ENCODE measurements around the gene VAMP1. TPM values are rescaled to one million over a fixed set of nuclear protein-coding genes. Genes with fewer than 3 reads are reported as not detected.
"Not testable (repeated sequence)": the region's sequence is repeated elsewhere in the genome, so short reads cannot be mapped to it uniquely, and the experiment has no call there.

Gene VAMP1
- total RNA-seq, result 3.6 TPM
- long read RNA-seq, partial matches to known transcripts, result 0 of 2 reads
- long read RNA-seq, other reads (novel, unspliced or antisense), result 1 of 2 reads

GRCh38 chr12:6470375-6471163 lies at the start of gene VAMP1:
VAMP1 (minus strand) TSS chr12:6470677; CDS start chr12:6470531, 146 bp downstream.
- intact Hi-C loops (cut with micrococcal nuclease), result no loop called here
- DNase-seq, result peak; percentile 98
- peak; percentile 97 for ATAC-seq

GRCh38 chr12:6520186-6520585 lies 49.7 kb upstream of the VAMP1 start:
- DNase-seq (no peak), ATAC-seq (no peak)
- intact Hi-C loops (cut with micrococcal nuclease), result no loop called here

- intact Hi-C loops (cut with micrococcal nuclease), result no loop called here
- DNase-seq, result no peak
- no peak for ATAC-seq
Measured at GRCh38 chr12:6508087-6508486, 37.6 kb upstream of the VAMP1 start.

GRCh38 chr12:6507102-6507998 lies 36.9 kb upstream of the VAMP1 start:
- ATAC-seq (no peak), DNase-seq (no peak)
- intact Hi-C loops (cut with micrococcal nuclease), result no loop called here

GRCh38 chr12:6500466-6500865 lies 30.0 kb upstream of the VAMP1 start:
- intact Hi-C loops (cut with micrococcal nuclease), result no loop called here
- ATAC-seq (no peak), DNase-seq (no peak)

- DNase-seq; ATAC-seq; intact Hi-C loops (cut with micrococcal nuclease): not testable (repeated sequence)
Measured at GRCh38 chr12:6497291-6497690, 26.8 kb upstream of the VAMP1 start.

GRCh38 chr12:6494968-6495367 lies 24.5 kb upstream of the VAMP1 start:
- intact Hi-C loops (cut with micrococcal nuclease), result no loop called here
- ATAC-seq, result no peak
- DNase-seq, result no peak

- DNase-seq (no peak), ATAC-seq (no peak)
- intact Hi-C loops (cut with micrococcal nuclease), result no loop called here
Measured at GRCh38 chr12:6494258-6494743, 23.8 kb upstream of the VAMP1 start.

GRCh38 chr12:6493497-6494257 lies 23.2 kb upstream of the VAMP1 start, which contains the start of gene NCAPD2:
NCAPD2 (plus strand) TSS chr12:6494102; CDS start chr12:6495099, 997 bp downstream.
- DNase-seq (peak; percentile 96), ATAC-seq (peak; percentile 97)
- intact Hi-C loops (cut with micrococcal nuclease), result no loop called here

- ATAC-seq (peak; percentile 97), DNase-seq (peak; percentile 99)
- intact Hi-C loops (cut with micrococcal nuclease), result no loop called here
Measured at GRCh38 chr12:6492838-6493496, 22.5 kb upstream of the VAMP1 start, which contains the start of gene MRPL51. MRPL51 (minus strand) TSS chr12:6493262; CDS start chr12:6493136, 126 bp downstream.

- intact Hi-C loops (cut with micrococcal nuclease); DNase-seq; ATAC-seq: not testable (repeated sequence)
Measured at GRCh38 chr12:6490673-6491072, 20.2 kb upstream of the VAMP1 start.

- no peak for ATAC-seq
Measured at GRCh38 chr12:6489449-6489848, 19.0 kb upstream of the VAMP1 start.

GRCh38 chr12:6488240-6488639 lies 17.8 kb upstream of the VAMP1 start:
- intact Hi-C loops (cut with micrococcal nuclease), result no loop called here
- DNase-seq, result no peak
- no peak for ATAC-seq

More at GRCh38 chr12:6489449-6489848, 19.0 kb upstream of the VAMP1 start:
- no peak for DNase-seq
- intact Hi-C loops (cut with micrococcal nuclease), result no loop called here

GRCh38 chr12:6478416-6478815 lies 7.9 kb upstream of the VAMP1 start:
- intact Hi-C loops (cut with micrococcal nuclease), result no loop called here
- ATAC-seq, result no peak
- no peak for DNase-seq

GRCh38 chr12:6477601-6478377 lies 7.3 kb upstream of the VAMP1 start:
- peak; percentile 25 for ATAC-seq

GRCh38 chr12:6476489-6476888 lies 6.0 kb upstream of the VAMP1 start:
- intact Hi-C loops (cut with micrococcal nuclease), result no loop called here
- ATAC-seq (no peak), DNase-seq (no peak)

More at GRCh38 chr12:6477601-6478377, 7.3 kb upstream of the VAMP1 start:
- intact Hi-C loops (cut with micrococcal nuclease); DNase-seq: not testable (repeated sequence)

- ATAC-seq; intact Hi-C loops (cut with micrococcal nuclease); DNase-seq: not testable (repeated sequence)
Measured at GRCh38 chr12:6475233-6475975, 4.9 kb upstream of the VAMP1 start.

Measured in left ventricle myocardium superior (tissue), 1 donor.